Activated naive CD8-positive, alpha-beta T cell treated with anti-CD3 and anti-CD28 coated beads, Interleukin-2, amount 50 U/mL, for 24 hours (primary cell): ENCODE results near the gene USP32.

Experiments used
- ATAC-seq: fragments of 150-1000 bp; cut with Tn5 transposase; one replicate; pipeline ENCODE4 v1.10.0; 2021
- DNase-seq: peaks from one replicate; pipeline ENCODE4 v3.0.0; 2021
- H3K27ac Mint-ChIP-seq: one replicate; pipeline ENCODE4 v1.8.0; 2021; ENCODE audit warnings: mild to moderate bottlenecking, mixed read lengths
- H3K27me3 Mint-ChIP-seq: one replicate; pipeline ENCODE4 v1.8.0; 2021; ENCODE audit warnings: mixed read lengths
- H3K36me3 Mint-ChIP-seq: one replicate; pipeline ENCODE4 v1.8.0; 2021; ENCODE audit warnings: low read depth, mixed read lengths
- H3K4me1 Mint-ChIP-seq: one replicate; pipeline ENCODE4 v1.8.0; 2021; ENCODE audit warnings: mixed read lengths
- H3K4me3 Mint-ChIP-seq: one replicate; pipeline ENCODE4 v1.8.0; 2021; ENCODE audit warnings: mild to moderate bottlenecking, moderate library complexity, mixed read lengths
- H3K9me3 Mint-ChIP-seq: one replicate; pipeline ENCODE4 v1.8.0; 2021; ENCODE audit warnings: mixed read lengths

The USP32 gene

DNA sequence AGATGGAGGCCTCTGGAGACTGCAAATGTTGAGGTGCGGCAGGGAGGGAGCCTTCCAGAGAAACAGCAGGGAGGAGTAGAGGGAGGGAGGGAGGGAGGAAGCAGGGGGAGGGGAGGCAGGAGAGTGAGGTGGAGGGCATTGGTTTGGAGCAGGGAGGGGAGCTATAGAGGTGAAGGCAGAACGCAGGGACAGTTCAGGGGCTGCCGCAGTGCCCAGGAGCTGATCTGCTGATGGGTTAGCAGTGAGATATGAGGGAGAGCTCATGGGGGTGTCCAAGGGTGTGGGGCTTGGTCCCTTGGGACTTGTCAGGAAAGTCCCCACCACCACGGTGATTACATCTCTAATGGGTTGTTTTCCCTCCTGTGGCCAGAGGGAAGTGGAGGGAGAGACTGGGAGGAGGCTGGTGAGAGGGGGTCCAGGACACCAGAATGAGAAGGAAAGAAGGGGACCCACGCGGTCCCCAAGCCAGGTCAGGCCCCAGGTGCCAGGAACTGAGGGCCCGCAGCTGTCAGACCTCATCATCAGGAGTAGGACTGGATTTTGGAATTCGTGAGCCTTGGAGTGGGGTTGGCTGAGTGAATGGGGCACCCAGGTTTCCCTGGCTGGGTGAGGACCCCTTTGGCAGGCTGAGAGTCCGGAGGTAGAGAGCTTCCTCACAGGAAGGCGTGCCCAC, 231.0 kb downstream of the USP32 start:
- H3K9me3 Mint-ChIP-seq, result no peaks in the 10 kb centered on the region
- H3K36me3 Mint-ChIP-seq, result no peaks in the 10 kb centered on the region
- no peak for DNase-seq
- ATAC-seq, result no peak
- no peak overlapping the region for H3K4me3 Mint-ChIP-seq
- H3K4me1 Mint-ChIP-seq, result peaks cover 6% of the 10 kb centered on the region
- H3K27ac Mint-ChIP-seq, result no peak overlapping the region
- H3K27me3 Mint-ChIP-seq, result peaks cover 21% of the 10 kb centered on the region

- Mint-ChIP-seq H3K36me3 (no peaks in the 10 kb centered on the region), H3K27me3 (peaks cover 26% of the 10 kb centered on the region), H3K27ac (no peak overlapping the region), H3K4me1 (no peaks in the 10 kb centered on the region), H3K4me3 (no peak overlapping the region), H3K9me3 (no peaks in the 10 kb centered on the region)
- DNase-seq (no peak), ATAC-seq (no peak)
Measured at GRCh38 chr17:60159479-60159866, 232.5 kb downstream of the USP32 start.

DNA sequence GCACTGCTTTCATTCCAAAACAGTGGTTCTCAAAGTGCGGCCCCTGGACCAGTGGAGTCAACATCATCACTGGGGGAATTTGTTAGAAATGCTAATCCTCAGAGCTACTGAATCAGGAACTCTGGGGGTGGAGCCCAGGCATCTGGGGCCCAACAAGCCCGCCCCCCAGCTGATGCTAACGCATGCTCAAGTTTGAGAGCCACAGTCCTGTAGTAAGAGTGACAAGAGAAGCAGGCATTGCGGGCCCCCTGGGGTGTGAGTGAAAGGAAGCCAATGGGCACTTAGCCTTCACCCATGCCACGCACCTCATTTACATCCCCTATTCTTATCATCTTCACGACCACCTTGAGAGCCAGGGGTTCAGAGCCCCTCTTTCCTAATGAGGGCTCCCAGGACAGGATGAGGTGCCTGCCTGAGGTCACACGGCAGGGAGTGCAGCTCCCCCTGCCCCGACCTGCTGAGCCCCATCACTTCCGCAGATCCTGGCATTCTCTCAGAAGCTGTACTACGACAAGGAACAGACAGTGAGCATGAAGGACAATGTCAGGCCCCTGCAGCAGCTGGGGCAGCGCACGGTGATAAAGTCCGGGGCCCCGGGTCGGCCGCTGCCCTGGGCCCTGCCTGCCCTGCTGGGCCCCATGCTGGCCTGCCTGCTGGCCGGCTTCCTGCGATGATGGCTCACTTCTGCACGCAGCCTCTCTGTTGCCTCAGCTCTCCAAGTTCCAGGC, 233.0 kb downstream of the USP32 start:
- Mint-ChIP-seq H3K36me3 (no peaks in the 10 kb centered on the region), H3K4me3 (no peak overlapping the region), H3K27me3 (peaks cover 26% of the 10 kb centered on the region), H3K9me3 (no peaks in the 10 kb centered on the region), H3K4me1 (no peaks in the 10 kb centered on the region), H3K27ac (no peak overlapping the region)
- ATAC-seq (no peak), DNase-seq (no peak)

DNA sequence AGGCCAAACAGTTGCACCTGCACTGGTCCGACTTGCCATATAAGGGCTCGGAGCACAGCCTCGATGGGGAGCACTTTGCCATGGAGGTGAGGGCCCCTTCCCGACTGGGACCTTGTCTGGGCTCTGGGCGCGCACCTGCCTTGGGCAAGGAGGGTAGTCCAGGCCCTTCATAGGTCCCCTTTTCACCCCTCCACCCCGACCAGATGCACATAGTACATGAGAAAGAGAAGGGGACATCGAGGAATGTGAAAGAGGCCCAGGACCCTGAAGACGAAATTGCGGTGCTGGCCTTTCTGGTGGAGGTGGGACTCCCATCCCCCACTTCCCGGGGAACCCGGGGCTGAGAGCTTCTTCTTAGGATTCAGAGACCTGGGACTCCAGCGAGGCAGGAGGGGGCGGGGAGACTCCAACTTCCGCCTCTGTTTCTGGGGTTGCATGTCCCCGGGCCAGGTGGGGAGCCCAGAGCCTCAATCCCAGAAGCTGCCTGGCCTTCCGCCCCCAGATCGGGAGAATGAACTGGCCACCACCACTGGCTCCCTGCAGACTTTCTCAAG, 234.4 kb downstream of the USP32 start:
- Mint-ChIP-seq H3K27ac (no peak overlapping the region), H3K9me3 (no peaks in the 10 kb centered on the region), H3K27me3 (peaks cover 32% of the 10 kb centered on the region), H3K4me3 (no peak overlapping the region), H3K36me3 (no peaks in the 10 kb centered on the region), H3K4me1 (no peaks in the 10 kb centered on the region)
- no peak for DNase-seq
- no peak for ATAC-seq

DNA sequence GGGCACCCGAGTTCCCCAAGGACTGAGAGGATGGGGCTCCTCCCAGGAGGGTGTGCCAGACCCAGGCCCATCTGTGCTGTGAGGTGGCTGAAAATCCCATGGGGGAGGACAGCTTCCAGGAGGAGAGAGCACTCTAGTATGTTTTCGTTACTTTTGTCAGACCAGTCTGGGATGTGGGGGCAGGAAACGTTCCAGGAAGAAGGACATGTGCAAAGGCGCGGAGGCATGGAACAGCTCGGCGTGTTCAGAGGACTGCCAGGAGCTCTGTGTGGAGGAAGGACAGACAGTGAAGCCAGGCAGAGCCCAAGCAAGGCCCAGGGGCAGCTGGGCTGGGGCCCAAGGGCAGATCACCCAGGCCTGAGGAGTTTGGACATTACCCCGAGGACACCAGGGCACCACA, 235.2 kb downstream of the USP32 start:
- H3K4me1 Mint-ChIP-seq, result no peaks in the 10 kb centered on the region
- H3K36me3 Mint-ChIP-seq, result no peaks in the 10 kb centered on the region
- DNase-seq (no peak), ATAC-seq (no peak)
- no peak overlapping the region for H3K4me3 Mint-ChIP-seq
- H3K27me3 Mint-ChIP-seq, result peaks cover 38% of the 10 kb centered on the region
- no peak overlapping the region for H3K27ac Mint-ChIP-seq
- H3K9me3 Mint-ChIP-seq, result no peaks in the 10 kb centered on the region

GRCh38 chr17:60155815-60156214, 236.1 kb downstream of the USP32 start:
- Mint-ChIP-seq H3K36me3 (no peaks in the 10 kb centered on the region), H3K9me3 (no peaks in the 10 kb centered on the region), H3K27ac (no peak overlapping the region), H3K4me3 (no peak overlapping the region), H3K4me1 (peaks cover 8% of the 10 kb centered on the region), H3K27me3 (peaks cover 43% of the 10 kb centered on the region)
- no peak for ATAC-seq
- no peak for DNase-seq

- DNase-seq (no peak), ATAC-seq (no peak)
- H3K9me3 Mint-ChIP-seq, result no peaks in the 10 kb centered on the region
- peaks cover 9% of the 10 kb centered on the region for H3K4me1 Mint-ChIP-seq
- no peak overlapping the region for H3K27ac Mint-ChIP-seq
- H3K27me3 Mint-ChIP-seq, result peaks cover 46% of the 10 kb centered on the region
- no peaks in the 10 kb centered on the region for H3K36me3 Mint-ChIP-seq
- H3K4me3 Mint-ChIP-seq, result no peak overlapping the region
Measured at GRCh38 chr17:60155427-60155814, 236.5 kb downstream of the USP32 start.

GRCh38 chr17:60154616-60155426, 237.1 kb downstream of the USP32 start:
- no peaks in the 10 kb centered on the region for H3K9me3 Mint-ChIP-seq
- H3K27me3 Mint-ChIP-seq, result peaks cover 44% of the 10 kb centered on the region
- no peaks in the 10 kb centered on the region for H3K36me3 Mint-ChIP-seq
- ATAC-seq, result no peak
- H3K4me1 Mint-ChIP-seq, result peaks cover 9% of the 10 kb centered on the region
- DNase-seq, result no peak
- no peak overlapping the region for H3K4me3 Mint-ChIP-seq
- no peak overlapping the region for H3K27ac Mint-ChIP-seq

DNA sequence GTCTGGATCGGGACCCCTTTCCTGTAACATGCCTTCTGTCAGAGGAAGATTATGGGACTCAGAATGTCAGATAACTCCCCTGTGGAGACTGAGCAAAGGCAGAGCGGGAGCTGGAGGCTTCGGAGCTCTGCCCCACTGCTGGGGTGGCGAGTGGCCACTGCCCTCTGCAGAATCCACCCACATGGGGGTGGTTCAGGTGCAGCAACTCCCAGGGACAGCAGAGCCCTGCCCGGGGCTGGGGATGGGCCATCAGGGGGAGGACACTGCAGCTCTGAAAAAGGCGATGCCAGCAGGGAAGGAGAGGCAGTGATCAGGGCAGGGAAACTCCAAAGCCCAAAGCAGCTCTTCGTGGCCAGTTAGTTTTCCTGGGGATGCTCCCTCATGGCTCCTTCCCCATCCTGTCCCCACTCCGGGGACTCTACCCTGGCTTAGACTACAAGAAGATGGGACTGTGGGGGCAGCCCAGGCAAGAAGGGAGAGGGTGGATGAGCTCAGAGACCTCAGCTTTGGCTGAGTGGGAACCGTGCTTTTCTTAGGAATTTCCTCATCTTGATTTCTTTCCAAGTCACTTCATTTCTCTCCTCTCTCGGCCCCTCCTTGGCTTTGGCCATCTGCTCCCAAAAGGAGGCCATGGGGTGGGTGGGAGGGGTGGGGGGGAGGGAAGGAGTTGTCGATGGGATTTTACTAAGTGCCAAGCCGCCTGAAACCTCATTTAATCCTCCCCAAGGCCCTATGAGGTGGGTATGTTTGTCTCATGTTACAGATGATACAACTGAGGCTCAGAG, 238.1 kb downstream of the USP32 start:
- H3K4me1 Mint-ChIP-seq, result peaks cover 14% of the 10 kb centered on the region
- no peak overlapping the region for H3K27ac Mint-ChIP-seq

GRCh38 chr17:60151355-60151754, 240.6 kb downstream of the USP32 start:
- H3K4me1 Mint-ChIP-seq, result peaks cover 14% of the 10 kb centered on the region
- DNase-seq (no peak), ATAC-seq (peak; percentile 71)
- no peaks in the 10 kb centered on the region for H3K9me3 Mint-ChIP-seq
- no peaks in the 10 kb centered on the region for H3K36me3 Mint-ChIP-seq
- no peak overlapping the region for H3K27ac Mint-ChIP-seq
- H3K27me3 Mint-ChIP-seq, result peaks cover 67% of the 10 kb centered on the region
- H3K4me3 Mint-ChIP-seq, result no peak overlapping the region

More for the DNA sequence above, 238.1 kb downstream of the USP32 start:
- DNase-seq (no peak), ATAC-seq (no peak)
- H3K27me3 Mint-ChIP-seq, result peaks cover 49% of the 10 kb centered on the region
- H3K4me3 Mint-ChIP-seq, result no peak overlapping the region
- no peaks in the 10 kb centered on the region for H3K36me3 Mint-ChIP-seq
- no peaks in the 10 kb centered on the region for H3K9me3 Mint-ChIP-seq

- Mint-ChIP-seq H3K36me3 (no peaks in the 10 kb centered on the region), H3K4me3 (peak within 1 kb of the TSS; percentile 11), H3K9me3 (no peaks in the 10 kb centered on the region), H3K4me1 (peaks cover 14% of the 10 kb centered on the region), H3K27ac (no peak within 1 kb of the TSS), H3K27me3 (peaks cover 72% of the 10 kb centered on the region)
- ATAC-seq (no peak), DNase-seq (no peak)
Measured at GRCh38 chr17:60149691-60150582, 242.0 kb downstream of the USP32 start, which contains the start of gene CA4. TSS of gene CA4 (plus strand) at chr17:60149973. CDS start at chr17:60150035, 62 bp downstream.

DNA sequence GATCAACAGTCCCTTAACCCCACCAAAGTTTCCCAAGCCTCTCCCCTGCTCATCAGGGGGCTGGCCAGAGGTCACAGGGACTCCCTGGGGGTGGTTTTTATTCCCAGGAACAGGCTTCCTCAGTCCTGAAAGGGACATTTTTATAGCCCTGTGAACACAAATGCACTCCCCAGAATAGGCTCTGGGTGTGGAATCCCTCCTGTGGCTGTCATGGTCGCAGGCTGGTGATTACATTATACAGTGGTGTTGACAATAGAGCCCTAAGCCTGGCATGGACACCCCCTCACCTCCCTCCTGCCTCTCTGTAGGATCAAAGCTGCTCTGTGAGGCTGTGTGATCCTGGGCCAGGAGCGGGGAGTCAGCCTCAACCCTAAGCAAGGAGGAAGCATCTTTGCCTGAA, 243.6 kb downstream of the USP32 start:
- Mint-ChIP-seq H3K36me3 (no peaks in the 10 kb centered on the region), H3K27me3 (peaks cover 86% of the 10 kb centered on the region), H3K4me1 (peaks cover 19% of the 10 kb centered on the region), H3K9me3 (no peaks in the 10 kb centered on the region), H3K27ac (no peak overlapping the region), H3K4me3 (no peak overlapping the region)
- ATAC-seq (no peak), DNase-seq (no peak)

DNA sequence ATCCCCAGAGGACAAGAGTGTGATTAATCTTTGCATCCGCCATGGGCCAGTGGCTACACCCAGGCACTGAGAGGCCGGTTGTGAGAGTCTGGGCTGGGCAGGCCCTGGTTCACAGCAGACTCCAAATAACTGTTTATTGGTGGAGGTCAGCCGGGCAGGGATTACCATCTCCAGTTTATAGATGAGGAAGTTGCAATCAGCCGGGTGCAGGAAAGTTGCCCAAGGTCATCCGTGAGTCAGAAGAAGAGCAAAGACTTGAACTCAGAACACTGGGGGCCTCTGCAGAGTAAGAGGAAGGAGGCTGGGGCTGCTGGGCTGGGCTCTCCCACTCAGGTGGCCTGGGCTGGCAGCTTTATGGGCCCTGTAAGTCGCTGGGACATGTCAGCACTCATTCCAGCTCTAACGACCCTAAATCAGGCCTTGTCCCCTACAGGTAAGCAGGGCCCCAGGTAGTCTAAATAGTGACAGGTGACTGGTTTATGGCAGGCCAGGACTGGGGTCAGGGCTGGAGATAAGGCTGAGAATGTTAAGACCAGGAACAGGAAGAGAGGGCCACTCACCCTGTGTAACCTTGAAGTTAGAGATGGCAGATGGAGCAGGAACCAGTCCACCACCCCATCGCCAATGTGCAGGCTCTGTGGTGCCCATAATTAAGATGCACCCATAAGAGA, 244.2 kb downstream of the USP32 start:
- peaks cover 26% of the 10 kb centered on the region for H3K4me1 Mint-ChIP-seq
- no peaks in the 10 kb centered on the region for H3K9me3 Mint-ChIP-seq
- no peak for DNase-seq
- H3K27me3 Mint-ChIP-seq, result peaks cover 87% of the 10 kb centered on the region
- no peaks in the 10 kb centered on the region for H3K36me3 Mint-ChIP-seq
- no peak overlapping the region for H3K4me3 Mint-ChIP-seq
- ATAC-seq, result no peak
- H3K27ac Mint-ChIP-seq, result no peak overlapping the region
